Loucy (cell line): ENCODE data around the gene KANSL1L.

ENCODE experiments used
- CTCF ChIP-seq: fragments of 200-600 bp; sonication (generic); conservative IDR thresholded peaks from 2 replicates; pipeline ENCODE4 v1.5.1; 2014; ENCODE audit warnings: mild to moderate bottlenecking, antibody characterized with exemption, low read length
- EZH2phosphoT487 ChIP-seq: fragments of 200-600 bp; IDR thresholded peaks from 2 replicates; pipeline ENCODE4 v1.6.1; 2018; ENCODE audit warnings: antibody characterized with exemption, mild to moderate bottlenecking, moderate library complexity, borderline replicate concordance

DNA sequence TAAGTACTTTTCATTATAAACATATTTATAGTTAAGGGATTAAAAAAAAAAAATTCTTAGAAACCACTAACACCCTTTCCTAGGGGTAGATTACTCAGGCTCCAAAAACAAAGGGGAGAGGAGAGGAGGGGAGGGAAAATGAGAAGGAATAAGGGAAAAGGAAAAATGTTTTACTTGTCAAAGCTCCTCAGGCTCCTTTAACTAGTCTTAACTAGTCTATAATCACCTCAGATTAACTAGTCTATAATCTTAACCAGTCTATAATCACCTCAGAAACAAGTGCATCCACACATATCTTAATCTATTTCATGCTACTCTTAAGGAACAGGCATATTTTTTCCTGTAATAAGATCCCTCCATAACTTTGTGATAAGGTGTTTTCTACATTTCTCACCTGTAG, 76.4 kb downstream of the KANSL1L start:
- TF ChIP-seq CTCF, result no peak
- no peak for TF ChIP-seq EZH2phosphoT487
